ENCODE measurements around the gene LPCAT3.

LPCAT3 gene

GRCh38 chr12:6951551-6952120, 66.6 kb downstream of the LPCAT3 start (continued):
- TF ChIP-seq ZNF174 (tag by site-specific recombination; IDR thresholded peaks at IDR 0.05) (no peak), ZNF843 (tag by site-specific recombination; IDR thresholded peaks at IDR 0.05) (no peak), GLI2 (tag by site-specific recombination; IDR thresholded peaks at IDR 0.05; ENCODE audit: borderline replicate concordance, low read depth) (no peak), KLF10 (tag by site-specific recombination; IDR thresholded peaks at IDR 0.05) (no peak), ZFP3 (tag by site-specific recombination; IDR thresholded peaks at IDR 0.05; ENCODE audit: low read depth) (no peak), OSR2 (tag by site-specific recombination; IDR thresholded peaks at IDR 0.05) (no peak), ZNF184 (tag by site-specific recombination; IDR thresholded peaks at IDR 0.05) (no peak), EGR2 (tag by site-specific recombination; IDR thresholded peaks at IDR 0.05; ENCODE audit: low read depth) (no peak), HOXD13 (CRISPR knock-in tag; IDR thresholded peaks at IDR 0.05; ENCODE audit: borderline replicate concordance) (no peak)
- TF ChIP-seq, protein P1, sequence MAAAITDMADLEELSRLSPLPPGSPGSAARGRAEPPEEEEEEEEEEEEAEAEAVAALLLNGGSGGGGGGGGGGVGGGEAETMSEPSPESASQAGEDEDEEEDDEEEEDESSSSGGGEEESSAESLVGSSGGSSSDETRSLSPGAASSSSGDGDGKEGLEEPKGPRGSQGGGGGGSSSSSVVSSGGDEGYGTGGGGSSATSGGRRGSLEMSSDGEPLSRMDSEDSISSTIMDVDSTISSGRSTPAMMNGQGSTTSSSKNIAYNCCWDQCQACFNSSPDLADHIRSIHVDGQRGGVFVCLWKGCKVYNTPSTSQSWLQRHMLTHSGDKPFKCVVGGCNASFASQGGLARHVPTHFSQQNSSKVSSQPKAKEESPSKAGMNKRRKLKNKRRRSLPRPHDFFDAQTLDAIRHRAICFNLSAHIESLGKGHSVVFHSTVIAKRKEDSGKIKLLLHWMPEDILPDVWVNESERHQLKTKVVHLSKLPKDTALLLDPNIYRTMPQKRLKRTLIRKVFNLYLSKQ (tag by site-specific recombination; IDR thresholded peaks at IDR 0.05; ENCODE audit: borderline replicate concordance), result no peak

GRCh38 chr12:6950811-6951540, 67.3 kb downstream of the LPCAT3 start, which contains the start of gene PTPN6:
Gene PTPN6 (plus strand): TSS chr12:6951356. CDS start chr12:6951513, 157 bp downstream.
- H3K4me3 ChIP-seq (ENCODE audit: low read depth, low read length), result no peak within 1 kb of the TSS
- ChIA-PET CTCF (interaction anchor here (0.5 to 2.8 kb wide), 4 partner anchors 11 to 95 kb away, joined by 3 to 10 read pairs (median 4); no protein-coding TSS in a partner anchor), POLR2A (no interaction called here)
- H3K36me3 ChIP-seq (ENCODE audit: control insufficient read depth in 2 of 2, insufficient read depth in 1 of 2, low read length in 2 of 2), result peaks cover 0 to 3% of the 10 kb centered on the region in 2 experiments; a peak in 1 of 3 replicates
- no peaks in the 10 kb centered on the region for H3K9me3 ChIP-seq (ENCODE audit: control insufficient read depth, insufficient read depth, low read depth, low read length)
- TF ChIP-seq, protein P2, sequence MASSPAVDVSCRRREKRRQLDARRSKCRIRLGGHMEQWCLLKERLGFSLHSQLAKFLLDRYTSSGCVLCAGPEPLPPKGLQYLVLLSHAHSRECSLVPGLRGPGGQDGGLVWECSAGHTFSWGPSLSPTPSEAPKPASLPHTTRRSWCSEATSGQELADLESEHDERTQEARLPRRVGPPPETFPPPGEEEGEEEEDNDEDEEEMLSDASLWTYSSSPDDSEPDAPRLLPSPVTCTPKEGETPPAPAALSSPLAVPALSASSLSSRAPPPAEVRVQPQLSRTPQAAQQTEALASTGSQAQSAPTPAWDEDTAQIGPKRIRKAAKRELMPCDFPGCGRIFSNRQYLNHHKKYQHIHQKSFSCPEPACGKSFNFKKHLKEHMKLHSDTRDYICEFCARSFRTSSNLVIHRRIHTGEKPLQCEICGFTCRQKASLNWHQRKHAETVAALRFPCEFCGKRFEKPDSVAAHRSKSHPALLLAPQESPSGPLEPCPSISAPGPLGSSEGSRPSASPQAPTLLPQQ (tag by site-specific recombination; IDR thresholded peaks at IDR 0.05), result peak; percentile 58; the same call in 1 of the 2 replicates
- no peak for TF ChIP-seq SCRT2 (tag by site-specific recombination; IDR thresholded peaks at IDR 0.05)
- no peak within 1 kb of the TSS for H3K27ac ChIP-seq (ENCODE audit: extremely low read depth, low read depth, low read length)
- H3K4me1 ChIP-seq (ENCODE audit: control insufficient read depth, insufficient read depth, low read length), result peaks cover 4% of the 10 kb centered on the region; the same call in 1 of the 2 replicates

DNA sequence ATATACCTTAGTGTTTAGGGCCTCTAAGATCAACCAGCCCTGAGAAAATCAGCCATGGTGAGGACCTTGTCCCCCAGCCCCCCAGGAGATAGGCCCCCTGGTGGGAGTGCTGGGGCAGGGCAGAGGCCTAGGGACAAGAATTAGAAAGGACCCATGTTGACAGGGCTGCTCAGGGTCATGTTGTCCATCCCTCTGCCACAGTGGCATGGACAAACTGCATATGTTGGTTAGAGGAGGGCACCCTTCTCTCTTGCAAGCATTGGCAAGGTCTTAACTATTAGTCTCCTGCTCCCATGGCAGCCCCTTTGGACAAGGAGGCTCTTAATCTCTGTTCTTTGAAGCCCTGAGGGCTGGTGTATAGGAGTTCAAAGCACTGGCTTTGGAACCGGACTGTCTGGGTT, 67.9 kb downstream of the LPCAT3 start:
- CTCF ChIA-PET, result interaction anchor here (1.2 to 2.8 kb wide), 3 partner anchors 11 to 180 kb away, joined by 4 to 10 read pairs (median 4); no protein-coding TSS in a partner anchor
- Histone ChIP-seq H3K27ac (ENCODE audit: extremely low read depth, low read depth, low read length) (no peak overlapping the region), H3K4me3 (ENCODE audit: low read depth, low read length) (no peak overlapping the region), H3K9me3 (ENCODE audit: control insufficient read depth, insufficient read depth, low read depth, low read length) (no peaks in the 10 kb centered on the region), H3K36me3 (ENCODE audit: control insufficient read depth in 2 of 2, insufficient read depth in 1 of 2, low read length in 2 of 2) (peaks cover 0 to 7% of the 10 kb centered on the region in 2 experiments; a peak in 1 of 3 replicates), H3K4me1 (ENCODE audit: control insufficient read depth, insufficient read depth, low read length) (peaks cover 9% of the 10 kb centered on the region)
- POLR2A ChIA-PET, result no interaction called here
- no peak for TF ChIP-seq ZNF670 (tag by site-specific recombination; IDR thresholded peaks at IDR 0.05; ENCODE audit: low read depth)
- TF ChIP-seq, protein P3, sequence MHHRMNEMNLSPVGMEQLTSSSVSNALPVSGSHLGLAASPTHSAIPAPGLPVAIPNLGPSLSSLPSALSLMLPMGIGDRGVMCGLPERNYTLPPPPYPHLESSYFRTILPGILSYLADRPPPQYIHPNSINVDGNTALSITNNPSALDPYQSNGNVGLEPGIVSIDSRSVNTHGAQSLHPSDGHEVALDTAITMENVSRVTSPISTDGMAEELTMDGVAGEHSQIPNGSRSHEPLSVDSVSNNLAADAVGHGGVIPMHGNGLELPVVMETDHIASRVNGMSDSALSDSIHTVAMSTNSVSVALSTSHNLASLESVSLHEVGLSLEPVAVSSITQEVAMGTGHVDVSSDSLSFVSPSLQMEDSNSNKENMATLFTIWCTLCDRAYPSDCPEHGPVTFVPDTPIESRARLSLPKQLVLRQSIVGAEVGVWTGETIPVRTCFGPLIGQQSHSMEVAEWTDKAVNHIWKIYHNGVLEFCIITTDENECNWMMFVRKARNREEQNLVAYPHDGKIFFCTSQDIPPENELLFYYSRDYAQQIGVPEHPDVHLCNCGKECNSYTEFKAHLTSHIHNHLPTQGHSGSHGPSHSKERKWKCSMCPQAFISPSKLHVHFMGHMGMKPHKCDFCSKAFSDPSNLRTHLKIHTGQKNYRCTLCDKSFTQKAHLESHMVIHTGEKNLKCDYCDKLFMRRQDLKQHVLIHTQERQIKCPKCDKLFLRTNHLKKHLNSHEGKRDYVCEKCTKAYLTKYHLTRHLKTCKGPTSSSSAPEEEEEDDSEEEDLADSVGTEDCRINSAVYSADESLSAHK (tag by site-specific recombination; IDR thresholded peaks at IDR 0.05), result no peak
- TF ChIP-seq, protein P4, sequence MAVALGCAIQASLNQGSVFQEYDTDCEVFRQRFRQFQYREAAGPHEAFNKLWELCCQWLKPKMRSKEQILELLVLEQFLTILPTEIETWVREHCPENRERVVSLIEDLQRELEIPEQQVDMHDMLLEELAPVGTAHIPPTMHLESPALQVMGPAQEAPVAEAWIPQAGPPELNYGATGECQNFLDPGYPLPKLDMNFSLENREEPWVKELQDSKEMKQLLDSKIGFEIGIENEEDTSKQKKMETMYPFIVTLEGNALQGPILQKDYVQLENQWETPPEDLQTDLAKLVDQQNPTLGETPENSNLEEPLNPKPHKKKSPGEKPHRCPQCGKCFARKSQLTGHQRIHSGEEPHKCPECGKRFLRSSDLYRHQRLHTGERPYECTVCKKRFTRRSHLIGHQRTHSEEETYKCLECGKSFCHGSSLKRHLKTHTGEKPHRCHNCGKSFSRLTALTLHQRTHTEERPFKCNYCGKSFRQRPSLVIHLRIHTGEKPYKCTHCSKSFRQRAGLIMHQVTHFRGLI (tag by site-specific recombination; IDR thresholded peaks at IDR 0.05), result no peak
- TF ChIP-seq ZFP37 (tag by site-specific recombination; IDR thresholded peaks at IDR 0.05), result no peak
- TF ChIP-seq IKZF3 (tag by site-specific recombination; IDR thresholded peaks at IDR 0.05), result no peak
- no peak for TF ChIP-seq ZNF580 (tag by site-specific recombination; IDR thresholded peaks at IDR 0.05)
- TF ChIP-seq ZNF558 (tag by site-specific recombination; IDR thresholded peaks at IDR 0.05), result no peak
- no peak for TF ChIP-seq ZNF433 (tag by site-specific recombination; IDR thresholded peaks at IDR 0.05; ENCODE audit: low read depth)
- no peak for TF ChIP-seq ZSCAN30 (tag by site-specific recombination; IDR thresholded peaks at IDR 0.05)
- no peak for TF ChIP-seq ZNF26 (tag by site-specific recombination; IDR thresholded peaks at IDR 0.05)
- TF ChIP-seq ZNF302 (tag by site-specific recombination; IDR thresholded peaks at IDR 0.05; ENCODE audit: low read depth), result no peak

Measured in HEK293 (cell line).